Measurements from ENCODE around the gene STX5.
"Not testable (repeated sequence)": the region's sequence is repeated elsewhere in the genome, so short reads cannot be mapped to it uniquely, and the experiment has no call there.

STX5 gene

GRCh38 chr11:62786318-62787004 lies 45.4 kb downstream of the STX5 start:
- peak; percentile 89 for DNase-seq (ENCODE audit: low spot score)

- DNase-seq (ENCODE audit: low spot score) = no peak
Measured at GRCh38 chr11:62782753-62783152, 49.1 kb downstream of the STX5 start.

- DNase-seq (ENCODE audit: low spot score) = no peak
Measured at GRCh38 chr11:62778441-62778840, 53.4 kb downstream of the STX5 start.

GRCh38 chr11:62777389-62777788 lies 54.5 kb downstream of the STX5 start:
- no peak for DNase-seq (ENCODE audit: low spot score)

- no peak for DNase-seq (ENCODE audit: low spot score)
Measured at GRCh38 chr11:62775646-62776045, 56.2 kb downstream of the STX5 start.

GRCh38 chr11:62774407-62774806 lies 57.4 kb downstream of the STX5 start:
- DNase-seq (ENCODE audit: low spot score) = no peak

GRCh38 chr11:62771144-62772021 lies 60.5 kb downstream of the STX5 start, which contains the start of gene TAF6L:
TAF6L (plus strand) TSS chr11:62771396; CDS start chr11:62775784, 4,388 bp downstream.
- DNase-seq (ENCODE audit: low spot score) = peak; percentile 98

GRCh38 chr11:62770778-62771143 lies 61.1 kb downstream of the STX5 start:
- peak; percentile 47 for DNase-seq (ENCODE audit: low spot score)

- DNase-seq (ENCODE audit: low spot score) = not testable (repeated sequence)
Measured at GRCh38 chr11:62760867-62761227, 71.0 kb downstream of the STX5 start.

- no peak for DNase-seq (ENCODE audit: low spot score)
Measured at GRCh38 chr11:62757846-62758788, 73.7 kb downstream of the STX5 start.

Measured in RKO (cell line).